GM19025 (cell line): ENCODE measurements around the gene NCKAP5.

Source experiments
- ATAC-seq: cut with Tn5 transposase; IDR thresholded peaks from one replicate; pipeline ENCODE4 v1.9.1; 2021; ENCODE audit warnings: mild to moderate bottlenecking, low read depth, moderate library complexity; ENCODE audit not compliant: unreplicated experiment

The NCKAP5 gene

DNA sequence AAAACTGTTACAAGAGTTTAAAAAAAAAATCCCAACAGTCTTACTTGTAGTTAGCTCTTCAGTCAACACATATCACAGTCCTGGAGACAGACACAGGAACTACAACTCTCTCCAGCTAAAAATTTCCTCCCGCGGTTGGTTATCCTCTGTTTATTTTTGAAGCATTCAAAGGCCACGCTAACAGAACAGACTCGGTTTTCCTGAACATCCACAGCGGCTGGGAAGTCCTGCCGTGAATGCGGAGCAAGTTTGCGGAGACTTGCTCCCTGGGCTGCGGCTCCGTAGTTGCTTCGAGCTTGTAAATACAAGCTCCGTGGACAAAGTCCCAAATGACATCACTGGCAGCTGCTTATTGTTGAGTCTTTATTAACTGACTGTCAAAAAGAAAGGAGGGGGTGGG, at the start of gene NCKAP5:
NCKAP5 (minus strand) TSS at position 292 of the 400 bp plus-strand sequence. CDS start 50,937 bp downstream, outside the sequence.
- ATAC-seq: no peak

DNA sequence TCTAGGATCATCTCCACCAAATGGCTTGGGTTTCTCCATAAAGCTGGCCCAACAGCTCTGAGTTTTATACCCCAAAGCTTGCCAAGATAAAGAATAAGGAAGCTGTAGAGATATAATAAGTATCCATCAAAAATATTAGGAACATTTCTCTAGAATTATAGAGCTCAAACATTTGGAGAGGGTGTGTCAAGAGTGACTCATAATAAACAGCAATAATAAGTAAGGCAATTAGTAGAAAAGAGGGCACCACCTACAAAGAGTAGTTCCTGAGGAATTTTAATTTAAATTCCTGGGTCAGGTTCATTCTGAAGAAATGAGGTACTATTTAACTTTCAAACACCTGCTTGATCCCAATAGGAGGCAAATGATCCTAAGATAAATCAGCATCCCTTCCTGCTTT, 41.4 kb upstream of the NCKAP5 start:
- ATAC-seq: no peak

DNA sequence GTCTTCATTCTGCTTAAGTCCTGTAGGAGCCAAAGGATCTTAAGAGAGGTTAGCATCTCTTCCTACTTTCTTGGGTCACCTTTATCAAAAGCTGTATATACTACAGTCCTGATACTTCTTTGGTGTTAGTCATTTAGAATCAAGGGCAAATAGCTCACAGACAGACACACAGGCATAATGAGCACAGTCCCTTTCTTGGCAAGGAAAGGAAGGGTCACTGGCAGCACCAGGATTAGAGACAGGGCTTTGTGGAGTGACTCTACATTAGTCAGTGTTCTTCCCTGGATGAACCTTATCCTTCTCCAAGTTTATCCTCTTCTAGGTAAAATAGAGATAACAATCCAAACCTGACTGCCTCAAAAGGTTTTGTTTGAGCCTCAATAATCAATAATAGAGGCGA, 40.0 kb upstream of the NCKAP5 start:
- no peak for ATAC-seq

DNA sequence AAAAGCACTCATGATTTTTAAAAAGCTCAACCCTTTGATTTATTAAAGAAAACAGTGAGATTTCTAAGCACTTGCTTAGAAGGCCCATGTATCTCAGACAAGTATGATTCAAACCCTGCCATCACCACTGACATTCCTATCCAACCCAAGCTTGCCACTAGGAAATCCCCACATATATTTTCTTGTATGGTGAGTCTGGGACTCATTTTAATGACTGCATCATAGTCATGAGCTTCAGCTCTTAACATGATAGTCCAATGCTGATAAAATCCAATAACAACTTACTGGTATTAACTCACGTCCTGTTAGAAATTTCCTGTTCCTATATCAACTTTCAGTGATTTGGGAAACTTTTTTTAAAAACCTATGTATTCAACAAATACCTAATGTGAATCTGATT, 39.4 kb upstream of the NCKAP5 start:
- ATAC-seq: no peak

DNA sequence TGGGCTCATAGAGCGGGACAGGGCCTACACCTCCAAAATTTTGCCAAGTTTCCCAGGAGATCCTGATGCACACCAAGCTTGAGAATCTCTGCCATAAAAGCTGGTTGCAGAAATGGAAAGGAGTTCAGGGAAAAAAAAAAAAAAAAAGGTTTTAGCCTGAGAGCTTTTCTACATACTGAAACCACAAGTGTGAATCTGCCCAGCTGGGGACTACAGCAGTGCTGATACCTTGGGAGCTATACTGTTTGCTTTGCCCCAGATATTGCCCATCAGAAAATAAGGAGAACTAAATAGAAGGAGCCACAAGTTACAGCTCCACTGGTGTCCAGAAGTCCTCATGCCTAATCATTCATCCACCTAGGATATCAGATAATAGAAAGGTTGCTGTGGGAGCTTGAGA, 38.4 kb upstream of the NCKAP5 start:
- no peak for ATAC-seq

DNA sequence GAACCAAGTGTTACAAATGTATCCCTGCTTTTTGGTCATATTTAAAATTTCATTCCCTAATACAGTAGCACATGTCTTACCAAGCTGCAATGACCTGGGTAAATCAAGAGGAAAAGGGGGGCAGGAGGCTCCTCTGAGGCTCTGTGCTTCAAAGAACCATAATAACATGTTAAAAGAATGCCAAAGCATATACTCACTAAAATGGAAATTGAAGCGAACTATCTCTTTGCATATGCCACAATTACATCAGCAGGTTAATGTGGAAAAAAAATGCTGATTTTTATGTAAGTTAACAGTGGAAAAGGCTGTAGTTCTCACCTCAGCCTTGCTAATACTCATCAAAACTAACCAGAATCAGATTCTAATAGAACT, 37.5 kb upstream of the NCKAP5 start:
- ATAC-seq: no peak

DNA sequence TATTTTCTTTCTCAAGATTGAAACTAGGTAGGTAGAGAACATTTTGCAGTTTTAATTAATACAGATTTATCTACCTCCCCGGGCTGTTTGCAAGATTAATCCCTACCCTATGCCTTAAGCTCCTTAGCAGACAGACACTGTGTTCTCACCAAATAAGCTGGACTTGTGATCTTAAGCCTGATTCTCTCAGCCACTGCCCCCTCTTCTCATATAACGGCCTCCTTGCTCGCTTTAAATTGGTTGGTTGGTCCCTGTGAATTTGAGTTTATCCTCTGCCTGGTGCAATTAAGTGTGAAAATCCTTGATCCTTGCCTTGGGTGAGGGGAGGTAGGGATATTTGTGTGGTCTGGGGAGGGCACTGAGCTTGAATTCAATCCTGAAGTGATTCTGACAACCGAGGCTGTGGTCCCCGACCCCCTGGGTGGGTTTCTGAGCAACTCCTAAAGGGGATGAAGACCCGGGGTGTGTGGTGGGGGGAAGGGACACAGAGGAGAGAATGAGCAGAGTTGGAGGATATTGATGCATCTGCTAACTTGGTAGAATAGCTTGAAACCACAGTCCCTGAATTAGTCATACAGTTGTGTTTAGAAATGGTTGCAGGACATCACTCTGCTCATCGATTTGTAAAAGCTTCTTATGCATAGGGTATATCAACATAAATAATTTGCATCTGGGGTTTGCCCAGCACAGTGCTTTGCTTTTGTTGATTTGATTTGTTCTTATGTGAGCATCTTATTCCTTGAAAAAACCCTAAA, 36.9 kb upstream of the NCKAP5 start:
- ATAC-seq: no peak

DNA sequence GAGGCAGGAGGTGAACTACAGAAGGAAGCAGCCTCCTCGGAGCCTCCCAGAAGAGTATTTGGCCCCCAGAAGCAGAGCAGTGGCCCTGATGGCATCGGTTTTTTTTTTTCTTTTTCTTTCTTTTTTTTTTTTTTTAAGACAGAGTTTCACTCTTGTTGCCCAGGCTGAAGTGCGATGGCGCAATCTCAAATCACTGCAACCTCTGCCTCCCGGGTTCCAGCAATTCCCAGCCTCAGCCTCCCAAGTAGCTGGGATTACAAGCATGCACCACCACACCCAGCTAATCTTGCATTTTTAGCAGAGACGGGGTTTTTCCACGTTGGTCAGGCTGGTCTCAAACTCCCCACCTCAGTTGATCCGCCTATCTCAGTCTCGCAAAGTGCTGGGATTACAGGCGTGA, 34.8 kb upstream of the NCKAP5 start:
- no peak for ATAC-seq

DNA sequence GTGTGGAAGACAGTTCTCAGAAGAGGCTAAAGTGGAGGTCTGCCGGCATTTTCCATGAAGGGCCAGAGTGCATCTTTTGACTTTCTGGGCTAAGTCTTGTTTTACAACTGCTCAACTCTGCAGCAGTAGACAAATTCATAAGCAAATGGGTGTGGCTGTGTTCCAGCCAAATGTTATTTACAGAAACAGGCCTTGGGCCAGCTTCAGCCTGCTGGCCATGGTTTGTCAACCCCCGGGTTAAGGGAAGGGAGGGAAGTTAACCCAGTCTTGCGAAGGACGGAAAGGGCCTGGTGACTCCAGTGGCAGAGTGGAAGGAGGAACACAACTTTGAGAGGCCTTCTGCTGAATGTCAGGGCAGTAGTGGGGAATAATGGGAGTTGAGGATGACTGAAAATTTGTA, 34.3 kb upstream of the NCKAP5 start:
- no peak for ATAC-seq

DNA sequence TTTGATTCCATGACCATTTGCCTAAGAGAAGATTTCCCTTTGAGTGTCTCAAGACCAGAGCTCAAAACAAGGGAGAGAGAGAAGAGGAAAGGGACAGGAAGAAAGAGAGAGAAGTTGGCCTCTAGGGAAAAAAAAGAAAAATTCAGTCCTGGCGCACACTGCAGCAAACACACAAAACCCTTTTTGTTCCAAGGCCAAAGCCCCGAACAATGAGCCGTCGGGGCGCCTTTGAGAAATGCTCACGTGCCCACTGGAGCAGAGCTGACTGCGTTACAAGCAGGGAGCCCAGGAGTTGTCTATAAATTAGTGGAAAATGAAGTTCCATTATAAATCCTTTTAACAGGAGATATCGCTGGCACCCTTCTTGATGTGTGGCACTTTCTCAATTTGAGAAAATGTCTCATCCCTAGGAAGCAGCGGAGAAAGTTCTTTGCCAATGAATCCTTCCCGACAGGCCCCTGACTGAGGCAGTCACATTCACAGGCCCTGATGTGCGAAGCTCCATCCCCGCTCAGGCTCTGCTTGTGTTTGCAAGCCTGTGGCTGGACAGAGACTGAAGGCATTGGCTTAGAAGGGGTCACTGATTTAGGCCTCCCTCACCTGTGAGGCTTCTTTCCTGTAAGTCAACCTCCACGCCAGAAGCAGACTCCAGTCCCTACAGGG, 32.1 kb upstream of the NCKAP5 start:
- ATAC-seq: no peak

DNA sequence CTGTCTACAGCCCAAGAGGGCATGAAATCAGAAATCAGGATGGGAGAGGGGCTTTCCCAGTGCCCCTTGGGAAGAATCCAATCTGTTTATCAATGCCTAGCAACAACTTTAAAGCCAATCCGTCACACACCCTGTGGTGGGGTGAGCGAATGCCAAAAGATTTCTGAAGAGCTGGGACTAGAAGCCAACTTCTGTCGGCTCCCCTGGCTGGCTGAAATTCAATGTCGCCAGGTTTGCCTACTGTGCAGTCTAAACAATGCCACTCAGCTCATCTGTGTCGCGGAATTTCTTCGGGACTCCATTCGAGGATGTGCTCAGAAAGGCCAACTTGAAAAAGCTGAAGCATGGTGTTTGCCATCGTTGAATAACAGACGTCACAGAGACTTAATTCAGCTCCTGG, 31.5 kb upstream of the NCKAP5 start:
- no peak for ATAC-seq

DNA sequence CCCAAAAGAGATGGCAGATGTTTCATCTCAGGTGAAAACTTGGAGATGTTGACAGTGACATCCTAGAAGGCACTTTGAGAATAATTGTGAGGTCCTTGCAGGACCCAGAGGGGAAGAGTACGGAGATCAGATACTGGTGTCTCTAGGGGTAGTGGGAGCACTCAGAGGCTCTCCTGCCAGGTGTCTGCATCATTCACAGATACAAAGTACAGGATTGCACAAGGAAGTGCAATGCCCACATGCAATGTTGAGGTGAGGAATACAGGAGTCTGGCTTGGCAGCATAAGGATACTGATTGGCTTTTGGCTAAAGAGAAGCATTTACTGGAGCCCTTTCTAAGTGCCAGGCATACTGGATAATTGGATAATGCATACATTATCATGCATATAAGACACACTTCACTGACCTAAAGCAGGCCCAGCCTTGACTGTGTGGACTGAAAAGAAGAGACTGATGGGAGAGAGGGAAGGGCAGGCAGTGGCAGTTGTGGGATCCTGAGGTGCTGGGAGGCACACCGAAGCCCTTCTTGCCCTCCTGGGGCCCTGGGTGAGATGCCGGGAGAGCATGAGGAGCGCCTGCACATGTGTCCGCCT, 31.0 kb upstream of the NCKAP5 start:
- no peak for ATAC-seq

DNA sequence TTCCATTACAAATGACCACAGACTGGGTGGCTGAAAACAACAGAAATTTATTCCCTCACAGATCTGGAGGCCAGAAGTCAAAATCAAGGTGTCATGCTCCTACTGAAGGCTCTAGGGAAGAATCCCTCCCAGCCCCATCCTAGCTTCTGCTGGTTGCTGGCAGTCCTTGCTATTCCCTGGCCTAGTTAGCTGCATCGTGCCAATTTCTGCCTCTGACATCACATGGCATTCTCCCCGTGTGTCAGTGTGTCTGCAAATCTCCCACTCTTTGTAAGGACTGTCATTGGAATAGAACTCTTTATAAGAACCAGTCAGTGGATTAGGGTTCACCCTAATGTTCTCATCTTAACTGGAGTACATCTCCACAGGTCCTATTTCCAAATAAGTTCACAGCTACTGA, 30.5 kb upstream of the NCKAP5 start:
- no peak for ATAC-seq

DNA sequence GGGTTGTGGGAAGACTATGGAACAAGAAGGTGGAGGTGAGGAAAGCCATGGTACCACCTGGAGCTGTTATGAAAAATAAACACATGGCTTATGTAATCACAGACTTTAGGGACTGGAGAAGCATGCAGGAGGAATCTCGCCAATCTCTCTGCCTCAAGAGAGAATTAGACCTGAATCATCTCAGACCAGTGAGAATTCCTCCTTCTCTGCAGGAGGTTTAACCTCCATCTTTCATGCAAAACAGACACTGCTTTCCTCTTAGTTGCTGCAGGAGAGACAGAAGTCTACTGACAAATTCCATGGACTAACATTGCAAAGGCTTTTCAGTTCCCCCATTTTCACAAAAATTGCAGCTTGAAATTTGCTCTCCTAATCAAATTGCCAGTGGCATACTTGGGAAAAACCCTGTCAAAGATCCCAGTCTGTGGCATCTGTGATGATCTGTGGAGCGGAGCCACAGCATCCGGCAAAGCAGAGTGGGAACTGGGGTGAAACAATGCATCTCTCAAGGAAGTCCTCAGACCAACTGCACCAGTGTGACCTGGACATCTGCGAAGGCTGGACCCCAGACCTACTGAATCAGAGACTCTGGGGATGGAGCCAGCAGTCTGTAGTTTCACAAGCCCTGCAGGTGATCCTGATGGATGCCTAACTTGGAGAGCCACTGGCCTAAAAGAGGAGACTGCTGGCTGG, 28.6 kb upstream of the NCKAP5 start:
- no peak for ATAC-seq

DNA sequence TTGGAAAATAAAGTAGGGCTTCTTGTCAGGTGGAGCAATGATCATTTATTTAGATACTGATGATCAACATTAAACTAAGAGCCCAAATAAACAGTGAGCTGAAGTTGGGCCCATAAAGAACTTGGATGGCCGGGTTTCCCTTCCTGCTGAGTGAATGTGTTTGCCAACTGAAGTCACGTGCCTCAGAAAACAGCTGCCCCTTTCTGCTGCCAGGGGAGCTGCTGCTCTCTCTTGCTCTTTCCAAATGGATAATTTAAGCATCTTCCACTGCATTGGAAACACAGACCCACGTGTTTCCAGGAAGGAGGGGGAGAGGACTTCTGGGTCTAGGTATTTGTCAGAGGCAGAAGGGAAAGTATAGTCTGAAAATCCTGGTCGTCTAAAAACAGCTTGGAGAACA, 22.9 kb upstream of the NCKAP5 start:
- ATAC-seq: no peak

DNA sequence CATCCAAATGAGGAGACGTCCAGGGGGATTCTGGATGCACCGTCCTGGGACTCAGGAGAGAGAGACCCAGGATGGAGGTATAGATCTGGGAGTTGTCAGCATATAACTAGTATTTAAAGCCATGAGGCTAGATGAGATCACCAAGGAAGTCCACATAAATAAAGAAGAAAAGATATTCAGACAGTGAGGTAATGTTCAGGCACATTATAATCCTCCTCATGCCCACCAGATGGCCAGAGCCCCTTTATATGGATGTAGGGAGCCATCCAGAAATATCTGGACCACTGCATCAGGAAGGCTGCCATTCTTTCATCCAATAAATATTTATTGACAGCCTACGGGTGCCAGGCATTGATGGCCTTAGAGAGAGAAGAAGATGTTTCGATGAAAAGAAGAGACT, 21.2 kb upstream of the NCKAP5 start:
- ATAC-seq: no peak

DNA sequence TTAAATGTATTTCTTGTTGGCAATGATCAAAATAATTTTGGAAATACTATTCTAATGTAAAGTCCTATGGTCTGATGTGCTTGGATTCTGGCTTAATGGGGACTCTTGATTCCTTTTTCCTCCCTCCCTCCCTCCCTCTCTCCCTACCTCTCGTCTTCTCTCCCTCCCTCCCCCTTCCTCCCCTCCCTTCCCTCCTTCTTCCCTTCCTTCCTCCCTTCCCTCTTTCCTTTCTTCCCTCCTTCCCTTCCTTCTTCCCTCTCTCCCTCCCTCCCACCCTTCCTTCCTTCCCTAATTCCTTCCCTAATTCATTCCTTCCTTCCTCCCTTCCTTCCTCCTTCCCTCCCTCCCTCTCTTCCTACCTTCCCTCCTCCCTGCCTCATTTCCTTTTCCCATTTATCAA, 19.9 kb upstream of the NCKAP5 start:
- no peak for ATAC-seq

DNA sequence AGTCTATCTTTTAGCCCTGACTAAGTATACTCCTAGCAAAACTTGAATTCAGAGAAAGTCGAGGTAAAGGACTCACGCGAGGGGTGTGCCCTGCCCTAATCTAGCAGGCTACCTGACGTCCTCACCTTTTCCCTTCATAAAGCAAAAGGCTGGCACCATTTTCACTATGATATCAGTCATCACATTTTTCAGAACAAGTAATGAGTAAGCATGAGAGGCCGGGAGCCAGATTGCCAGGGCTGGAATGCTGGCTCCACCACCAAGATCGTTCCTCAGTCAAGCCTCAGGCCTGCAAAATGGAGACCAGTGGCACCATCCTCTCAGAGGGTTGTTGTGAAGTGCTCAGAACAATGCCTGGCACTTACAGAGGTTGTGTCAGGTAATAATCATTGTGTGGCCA, 18.7 kb upstream of the NCKAP5 start:
- ATAC-seq: no peak

DNA sequence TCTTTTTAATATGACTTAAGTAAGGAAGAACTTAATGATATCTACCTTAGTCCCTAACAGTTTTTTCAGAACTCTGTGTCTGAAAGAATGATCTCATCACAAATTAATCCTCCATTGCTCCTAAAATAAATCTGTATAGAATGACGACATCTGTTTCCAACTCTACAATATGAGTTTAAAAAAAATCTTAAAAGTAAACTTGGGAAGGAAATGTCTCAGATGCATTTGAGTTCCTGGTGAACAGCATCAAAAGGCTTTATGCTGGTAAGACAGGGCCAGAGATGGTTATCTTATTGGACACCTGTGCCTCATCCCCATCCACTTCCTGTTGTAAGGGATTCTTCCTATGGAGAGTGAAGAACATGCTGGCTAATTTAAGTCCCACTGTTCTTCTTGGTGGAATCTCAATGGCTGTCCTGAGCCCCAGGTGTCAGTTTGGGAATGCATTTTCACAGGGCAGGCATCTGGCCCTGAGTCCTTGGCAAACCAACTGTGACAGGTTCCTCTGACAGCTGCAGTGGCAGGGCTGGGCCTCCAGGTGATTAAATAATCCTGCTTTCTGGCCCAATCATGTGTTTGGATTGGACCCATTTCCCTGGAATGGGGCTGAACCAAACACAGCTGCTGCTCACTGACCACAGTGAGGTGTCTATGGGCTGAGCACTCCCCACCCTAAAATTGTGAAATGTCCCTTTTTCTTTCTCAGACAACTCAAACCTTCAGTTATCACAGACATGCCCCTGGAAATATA, 12.9 kb upstream of the NCKAP5 start:
- ATAC-seq: no peak

DNA sequence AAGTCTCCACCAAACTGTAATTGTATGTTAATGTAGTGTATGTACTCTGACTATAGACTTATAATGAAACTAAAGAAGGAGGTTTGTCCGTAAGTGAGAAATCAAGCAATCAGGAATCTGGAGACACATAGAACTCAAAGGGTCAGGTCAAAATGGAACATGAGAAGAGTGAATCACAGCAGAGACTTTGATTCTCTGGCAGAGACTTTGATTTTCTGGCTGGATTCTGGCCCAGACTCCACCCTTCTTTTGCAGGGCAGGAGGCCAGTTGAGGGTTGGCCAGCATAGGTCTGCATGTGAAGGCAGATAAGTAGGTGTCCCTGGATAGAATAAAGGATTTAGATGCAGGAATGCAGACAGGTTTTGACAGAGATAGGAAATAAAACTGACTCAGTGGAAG, 11.0 kb upstream of the NCKAP5 start:
- ATAC-seq: no peak

DNA sequence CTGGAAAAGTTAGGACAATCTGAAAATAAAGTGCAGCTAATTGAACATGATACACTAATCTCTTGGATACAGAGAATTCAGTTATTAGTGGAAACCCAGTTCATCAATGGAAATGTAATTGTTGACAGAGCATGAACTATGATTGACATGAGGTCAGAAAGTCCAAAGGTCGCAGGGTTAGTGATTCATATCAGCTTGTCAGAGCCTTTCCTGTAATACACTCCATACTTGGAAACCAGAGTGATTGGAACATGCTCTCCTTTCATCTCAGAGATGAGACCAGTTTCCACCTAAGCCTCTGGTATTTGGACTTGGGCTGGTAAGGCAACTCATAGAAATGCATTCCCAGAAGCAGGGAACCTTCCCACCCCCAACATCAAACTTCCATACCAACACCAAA, 8.5 kb upstream of the NCKAP5 start:
- ATAC-seq: no peak
